GM23338 (cell line): ENCODE measurements around the gene PDCD7. TPM values are rescaled to one million over a fixed set of nuclear protein-coding genes. Genes with fewer than 3 reads are reported as not detected.

ENCODE experiments used
- ATAC-seq: fragments of 200-7000 bp; cut with Tn5 transposase; 3 replicates; pipeline ENCODE4 v1.9.1; 2020
- DNase-seq: peaks from one replicate; pipeline ENCODE4 v3.0.0-alpha.2; 2015; ENCODE audit warnings: low spot score
- H2AFZ ChIP-seq: fragments of 200-600 bp; sonication (generic); 2 replicates; pipeline ENCODE4 v1.8.0; 2016; ENCODE audit warnings: antibody characterized with exemption, mild to moderate bottlenecking, moderate library complexity
- H3F3A ChIP-seq: fragments of 200-600 bp; sonication (generic); replicated peaks from 2 replicates; pipeline ENCODE4 v1.8.0; 2017; ENCODE audit warnings: antibody characterized with exemption, mixed run types, low read depth
- H3K27ac ChIP-seq: fragments of 200-600 bp; sonication (generic); 2 replicates; pipeline ENCODE4 v1.6.1; 2016; ENCODE audit warnings: low read depth
- H3K27me3 ChIP-seq: fragments of 200-600 bp; sonication (generic); 2 replicates; pipeline ENCODE4 v1.8.0; 2016; ENCODE audit warnings: mild to moderate bottlenecking, mixed run types, moderate library complexity; ENCODE audit not compliant: insufficient read depth
- H3K36me3 ChIP-seq: fragments of 200-600 bp; sonication (generic); 2 replicates; pipeline ENCODE4 v1.8.0; 2016; ENCODE audit warnings: mild to moderate bottlenecking; ENCODE audit not compliant: insufficient read depth
- H3K4me1 ChIP-seq: fragments of 200-600 bp; sonication (generic); 2 replicates; pipeline ENCODE4 v1.8.0; 2016; ENCODE audit warnings: mild to moderate bottlenecking, moderate library complexity; ENCODE audit not compliant: insufficient read depth
- H3K4me2 ChIP-seq: fragments of 200-600 bp; sonication (generic); 2 replicates; pipeline ENCODE4 v1.7.1; 2017; ENCODE audit warnings: mixed run types
- H3K4me3 ChIP-seq: fragments of 200-600 bp; sonication (generic); 2 replicates; pipeline ENCODE4 v1.6.1; 2016; ENCODE audit warnings: mixed run types
- H3K79me2 ChIP-seq: fragments of 200-600 bp; sonication (generic); replicated peaks from 2 replicates; pipeline ENCODE4 v1.8.0; 2017; ENCODE audit warnings: mild to moderate bottlenecking; ENCODE audit not compliant: insufficient read depth
- H3K9me2 ChIP-seq: fragments of 200-600 bp; sonication (generic); 2 replicates; pipeline ENCODE4 v1.8.0; 2017; ENCODE audit not compliant: insufficient read depth
- H4K20me1 ChIP-seq: fragments of 200-600 bp; sonication (generic); replicated peaks from 2 replicates; pipeline ENCODE4 v1.8.0; 2017; ENCODE audit warnings: mild to moderate bottlenecking; ENCODE audit not compliant: insufficient read depth
- H3K27ac Mint-ChIP-seq: 2 replicates; pipeline ENCODE4 v1.8.0; 2020; ENCODE audit warnings: inconsistent platforms, mild to moderate bottlenecking, moderate library complexity, mixed read lengths
- H3K27me3 Mint-ChIP-seq: 3 replicates; pipeline ENCODE4 v1.8.0; 2022; ENCODE audit warnings: low read depth, mild to moderate bottlenecking, moderate library complexity, mixed read lengths, inconsistent platforms; ENCODE audit not compliant: insufficient read depth, poor library complexity
- H3K36me3 Mint-ChIP-seq: 3 replicates; pipeline ENCODE4 v1.8.0; 2021; ENCODE audit warnings: low read depth, mild to moderate bottlenecking, inconsistent platforms, moderate library complexity, mixed read lengths
- H3K4me1 Mint-ChIP-seq: 3 replicates; pipeline ENCODE4 v1.8.0; 2020; ENCODE audit warnings: mild to moderate bottlenecking, inconsistent platforms, mixed read lengths
- H3K4me3 Mint-ChIP-seq: 3 replicates; pipeline ENCODE4 v1.8.0; 2021; ENCODE audit warnings: moderate library complexity, mild to moderate bottlenecking, inconsistent platforms, mixed read lengths
- H3K9me3 Mint-ChIP-seq: 3 replicates; pipeline ENCODE4 v1.8.0; 2020; ENCODE audit warnings: moderate library complexity, mild to moderate bottlenecking, inconsistent platforms, mixed read lengths
- CREB1 ChIP-seq: fragments of 250-450 bp; sonication (Bioruptor Pico); IDR thresholded peaks from 2 replicates; pipeline ENCODE4 v1.5.0; 2020; ENCODE audit warnings: low read depth, mild to moderate bottlenecking, moderate library complexity
- CTCF ChIP-seq, 2 experiments: fragments of 200-600 bp in 1 of 2; sonication (generic) in 1 of 2; conservative IDR thresholded peaks; 2 replicates each; pipeline versions ENCODE4 v1.5.1 to v1.6.1; 2016 to 2017; ENCODE audit warnings: antibody characterized with exemption in 2 of 2, low read depth in 2 of 2, mild to moderate bottlenecking in 2 of 2, moderate library complexity in 1 of 2
- EZH2 ChIP-seq: fragments of 200-600 bp; sonication (generic); IDR thresholded peaks from one replicate; pipeline ENCODE4 v1.8.0; 2017; ENCODE audit warnings: antibody characterized with exemption, mild to moderate bottlenecking, low read depth; ENCODE audit not compliant: unreplicated experiment
- EZH2phosphoT487 ChIP-seq: fragments of 200-600 bp; sonication (generic); IDR thresholded peaks from one replicate; pipeline ENCODE4 v1.8.1; 2018; ENCODE audit warnings: antibody characterized with exemption; ENCODE audit not compliant: unreplicated experiment
- JUNB ChIP-seq: IDR thresholded peaks from one replicate; pipeline ENCODE4 v1.6.1; 2016; ENCODE audit warnings: antibody characterized with exemption; ENCODE audit not compliant: unreplicated experiment
- NANOG ChIP-seq: IDR thresholded peaks from 2 replicates; pipeline ENCODE4 v1.6.1; 2016; ENCODE audit warnings: antibody characterized with exemption, borderline replicate concordance
- POLR2AphosphoS5 ChIP-seq: IDR thresholded peaks from 2 replicates; pipeline ENCODE4 v1.6.1; 2016; ENCODE audit warnings: antibody characterized with exemption, low read depth
- STAT1 ChIP-seq: IDR thresholded peaks from one replicate; pipeline ENCODE4 v1.6.1; 2016; ENCODE audit warnings: antibody characterized with exemption; ENCODE audit not compliant: unreplicated experiment
- ZNF114 ChIP-seq: fragments of 250-450 bp; sonication (Bioruptor Pico); IDR thresholded peaks from 2 replicates; pipeline ENCODE4 v1.5.0; 2020; ENCODE audit warnings: mild to moderate bottlenecking, moderate library complexity
- ZNF331 ChIP-seq: fragments of 250-450 bp; sonication (Bioruptor Pico); IDR thresholded peaks from 2 replicates; pipeline ENCODE4 v1.5.0; 2020; ENCODE audit warnings: low read depth, mild to moderate bottlenecking, moderate library complexity
- ZNF462 ChIP-seq: fragments of 250-450 bp; sonication (Bioruptor Pico); IDR thresholded peaks from 2 replicates; pipeline ENCODE4 v1.5.0; 2020; ENCODE audit warnings: mild to moderate bottlenecking, moderate library complexity
- polyA plus RNA-seq: library from polyadenylated mRNA; unstranded; fragments of >200 nt; fragmentation: Nextera tagmentation; extraction: Ambion mirVana; gene quantifications from 2 replicates; pipeline ENCODE4 v1.2.1, GENCODE V29; 2016
- total RNA-seq: library from RNA; depleted of rRNA; stranded (reverse); fragments of >200 nt; shearing (Covaris generic); gene quantifications from 2 replicates; pipeline ENCODE4 v1.2.3, GENCODE V29; 2014
- TF ChIP-seq, protein P1 (sequence below): IDR thresholded peaks from one replicate; pipeline ENCODE4 v1.6.1; 2018; ENCODE audit warnings: antibody characterized with exemption; ENCODE audit not compliant: unreplicated experiment

PDCD7 gene
- total and polyA plus RNA-seq, 2 experiments from 2014 or later = 16.8 to 21.2 TPM

DNA sequence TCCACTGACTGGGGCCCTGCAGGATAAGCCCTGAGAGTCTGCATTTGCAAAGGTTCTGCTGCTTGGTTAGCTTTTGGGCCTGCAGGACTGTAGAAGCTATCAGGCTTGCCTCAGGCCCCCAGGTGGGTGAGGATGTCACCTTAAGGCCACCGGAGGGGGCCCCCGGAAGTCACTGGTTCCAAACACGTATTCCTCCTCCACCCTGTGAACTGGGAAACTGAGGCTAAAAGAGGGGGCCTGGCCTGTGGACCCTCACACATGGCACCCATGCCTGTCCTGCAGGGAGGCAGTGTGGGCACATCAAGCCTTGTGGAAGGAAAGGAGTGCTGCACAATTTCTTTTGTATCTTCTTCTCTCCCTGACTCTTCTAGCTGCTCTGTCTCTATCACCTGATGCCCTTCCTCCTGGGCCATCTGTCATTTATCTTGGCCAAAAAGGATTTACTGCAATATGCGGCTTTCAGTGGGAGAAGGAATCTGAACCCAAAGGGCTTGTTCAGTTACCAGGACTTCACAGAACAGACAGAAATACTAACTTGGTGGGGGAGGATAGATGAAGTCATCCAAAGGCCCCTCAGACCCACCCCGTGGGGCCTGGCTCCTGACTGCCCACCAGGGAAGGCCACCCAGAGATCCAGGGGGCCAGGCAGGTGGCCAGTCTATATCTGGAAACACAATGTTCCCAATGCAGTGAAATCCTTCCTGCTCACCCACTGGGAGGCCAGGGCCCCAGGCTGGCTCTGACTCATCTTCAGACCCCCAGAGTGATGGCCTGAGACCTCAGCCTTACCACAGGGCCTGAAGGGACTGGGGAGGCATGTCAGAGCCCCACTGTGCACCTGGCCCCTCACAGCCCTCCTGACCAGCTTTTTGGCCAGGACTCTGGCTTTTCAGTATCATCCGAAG lies 36.9 kb downstream of the PDCD7 start:
- H2AFZ ChIP-seq = no peak overlapping the region
- no peaks in the 10 kb centered on the region for H3K9me2 ChIP-seq
- no peaks in the 10 kb centered on the region for H3K79me2 ChIP-seq
- H3K4me3 ChIP-seq = no peak overlapping the region
- Mint-ChIP-seq H3K9me3 (no peaks in the 10 kb centered on the region), H3K36me3 (no peaks in the 10 kb centered on the region), H3K27ac (no peak overlapping the region), H3K4me1 (peaks cover 3% of the 10 kb centered on the region; the same call in 2 of the 3 replicates), H3K4me3 (no peak overlapping the region), H3K27me3 (peaks cover 16% of the 10 kb centered on the region)
- no peak overlapping the region for H3K27ac ChIP-seq
- no peak for DNase-seq
- no peaks in the 10 kb centered on the region for H3F3A ChIP-seq
- ATAC-seq = no peak
- no peaks in the 10 kb centered on the region for H4K20me1 ChIP-seq
- H3K27me3 ChIP-seq = no peaks in the 10 kb centered on the region
- TF ChIP-seq, protein P1, sequence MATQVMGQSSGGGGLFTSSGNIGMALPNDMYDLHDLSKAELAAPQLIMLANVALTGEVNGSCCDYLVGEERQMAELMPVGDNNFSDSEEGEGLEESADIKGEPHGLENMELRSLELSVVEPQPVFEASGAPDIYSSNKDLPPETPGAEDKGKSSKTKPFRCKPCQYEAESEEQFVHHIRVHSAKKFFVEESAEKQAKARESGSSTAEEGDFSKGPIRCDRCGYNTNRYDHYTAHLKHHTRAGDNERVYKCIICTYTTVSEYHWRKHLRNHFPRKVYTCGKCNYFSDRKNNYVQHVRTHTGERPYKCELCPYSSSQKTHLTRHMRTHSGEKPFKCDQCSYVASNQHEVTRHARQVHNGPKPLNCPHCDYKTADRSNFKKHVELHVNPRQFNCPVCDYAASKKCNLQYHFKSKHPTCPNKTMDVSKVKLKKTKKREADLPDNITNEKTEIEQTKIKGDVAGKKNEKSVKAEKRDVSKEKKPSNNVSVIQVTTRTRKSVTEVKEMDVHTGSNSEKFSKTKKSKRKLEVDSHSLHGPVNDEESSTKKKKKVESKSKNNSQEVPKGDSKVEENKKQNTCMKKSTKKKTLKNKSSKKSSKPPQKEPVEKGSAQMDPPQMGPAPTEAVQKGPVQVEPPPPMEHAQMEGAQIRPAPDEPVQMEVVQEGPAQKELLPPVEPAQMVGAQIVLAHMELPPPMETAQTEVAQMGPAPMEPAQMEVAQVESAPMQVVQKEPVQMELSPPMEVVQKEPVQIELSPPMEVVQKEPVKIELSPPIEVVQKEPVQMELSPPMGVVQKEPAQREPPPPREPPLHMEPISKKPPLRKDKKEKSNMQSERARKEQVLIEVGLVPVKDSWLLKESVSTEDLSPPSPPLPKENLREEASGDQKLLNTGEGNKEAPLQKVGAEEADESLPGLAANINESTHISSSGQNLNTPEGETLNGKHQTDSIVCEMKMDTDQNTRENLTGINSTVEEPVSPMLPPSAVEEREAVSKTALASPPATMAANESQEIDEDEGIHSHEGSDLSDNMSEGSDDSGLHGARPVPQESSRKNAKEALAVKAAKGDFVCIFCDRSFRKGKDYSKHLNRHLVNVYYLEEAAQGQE = no peak
- no peak for TF ChIP-seq EZH2phosphoT487
- TF ChIP-seq ZNF462 = no peak
- TF ChIP-seq ZNF114 = no peak
- no peak for TF ChIP-seq ZNF331 (CRISPR knock-in tag)
- no peak for TF ChIP-seq POLR2AphosphoS5
- no peak for TF ChIP-seq CREB1 (CRISPR knock-in tag)
- no peak for TF ChIP-seq JUNB
- no peak for TF ChIP-seq CTCF (conservative IDR thresholded peaks at IDR 0.05; ENCODE audit: low read depth in 2 of 2)
- no peak for TF ChIP-seq NANOG
- no peak for TF ChIP-seq STAT1
- TF ChIP-seq EZH2 = no peak
- H3K4me1 ChIP-seq = no peaks in the 10 kb centered on the region
- no peaks in the 10 kb centered on the region for H3K36me3 ChIP-seq
- H3K4me2 ChIP-seq = no peak overlapping the region
